GM19023 (cell line): ENCODE data around the gene DENND5A.
"Not testable (repeated sequence)": the region's sequence is repeated elsewhere in the genome, so short reads cannot be mapped to it uniquely, and the experiment has no call there.

Experiments
- ATAC-seq: cut with Tn5 transposase; IDR thresholded peaks from one replicate; pipeline ENCODE4 v1.9.1; 2021; ENCODE audit warnings: mild to moderate bottlenecking, moderate library complexity; ENCODE audit not compliant: unreplicated experiment

Gene DENND5A

DNA sequence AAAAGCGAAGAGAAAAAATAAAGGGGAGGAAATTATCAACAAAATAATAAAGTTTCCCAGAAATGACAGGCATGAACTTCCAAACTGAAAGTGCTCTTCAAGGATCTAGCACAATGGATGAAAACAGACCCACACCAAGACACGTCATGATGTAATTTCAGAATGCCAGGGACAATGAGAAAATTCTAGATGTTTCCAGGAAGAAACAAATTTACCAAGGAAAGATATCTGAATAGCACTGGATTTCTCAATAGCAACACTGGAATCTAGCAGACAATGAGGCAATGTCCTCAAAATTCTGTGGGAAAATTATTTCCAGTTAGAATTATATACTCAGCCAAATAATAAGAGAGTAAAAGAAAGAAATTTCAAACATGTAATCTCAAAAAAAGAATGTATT is 46.0 kb downstream of the DENND5A start:
- ATAC-seq: no peak

DNA sequence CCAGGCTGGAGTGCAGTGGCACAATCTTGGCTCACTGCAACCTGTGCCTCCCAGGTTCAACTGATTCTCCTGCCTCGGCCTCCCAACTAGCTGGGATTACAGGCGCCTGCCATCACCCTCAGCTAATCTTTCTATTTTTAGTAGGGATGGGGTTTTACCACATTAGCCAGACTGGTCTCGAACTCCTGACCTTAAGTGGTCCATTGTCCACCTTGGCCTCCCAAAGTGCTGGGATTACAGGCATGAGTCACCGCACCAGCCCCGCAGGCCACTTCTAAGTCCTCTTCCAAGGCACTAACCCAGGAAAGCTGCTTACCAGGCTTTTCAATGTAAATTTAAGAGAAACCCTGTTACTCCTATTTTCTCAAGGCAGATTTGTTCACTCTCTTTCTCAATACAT is 50.4 kb downstream of the DENND5A start:
- ATAC-seq: no peak

DNA sequence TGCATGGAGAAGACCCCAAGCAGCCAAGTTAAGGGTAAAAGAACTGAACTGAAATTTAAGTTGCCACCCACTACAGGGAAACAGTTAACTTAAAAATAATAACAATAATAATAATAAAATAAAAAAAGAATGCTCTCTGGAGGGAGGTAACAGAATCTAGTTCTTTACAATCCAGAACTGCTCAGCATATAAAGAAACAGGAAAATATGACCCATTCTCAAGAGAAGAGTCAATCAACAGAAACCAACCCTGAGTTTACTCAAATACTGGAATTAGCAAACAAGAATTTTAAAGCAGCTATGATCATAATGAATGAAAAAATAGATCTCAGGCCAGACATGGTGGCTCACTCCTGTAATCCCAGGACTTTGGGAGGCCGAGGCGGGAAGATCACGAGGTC is 53.8 kb downstream of the DENND5A start:
- ATAC-seq: no peak

DNA sequence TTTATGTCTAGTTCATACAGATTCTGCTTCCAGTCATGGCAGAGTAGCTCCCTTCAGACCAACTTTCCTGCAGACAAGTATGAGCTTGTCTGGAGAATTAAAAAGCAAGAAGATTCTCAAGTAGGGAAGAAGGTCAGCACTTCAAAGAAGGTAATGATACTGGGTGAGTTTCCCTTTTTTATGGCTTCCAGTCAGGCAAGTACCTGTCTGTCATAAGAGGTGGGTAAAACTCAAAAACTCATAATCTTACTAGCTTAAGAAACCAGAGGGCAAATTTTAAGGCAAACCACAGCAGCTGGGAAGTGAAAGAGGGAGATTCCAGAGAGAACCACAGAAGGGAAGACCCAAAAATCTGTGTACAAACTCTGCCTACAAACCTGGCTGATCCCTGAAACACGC is 54.2 kb downstream of the DENND5A start:
- no peak for ATAC-seq

DNA sequence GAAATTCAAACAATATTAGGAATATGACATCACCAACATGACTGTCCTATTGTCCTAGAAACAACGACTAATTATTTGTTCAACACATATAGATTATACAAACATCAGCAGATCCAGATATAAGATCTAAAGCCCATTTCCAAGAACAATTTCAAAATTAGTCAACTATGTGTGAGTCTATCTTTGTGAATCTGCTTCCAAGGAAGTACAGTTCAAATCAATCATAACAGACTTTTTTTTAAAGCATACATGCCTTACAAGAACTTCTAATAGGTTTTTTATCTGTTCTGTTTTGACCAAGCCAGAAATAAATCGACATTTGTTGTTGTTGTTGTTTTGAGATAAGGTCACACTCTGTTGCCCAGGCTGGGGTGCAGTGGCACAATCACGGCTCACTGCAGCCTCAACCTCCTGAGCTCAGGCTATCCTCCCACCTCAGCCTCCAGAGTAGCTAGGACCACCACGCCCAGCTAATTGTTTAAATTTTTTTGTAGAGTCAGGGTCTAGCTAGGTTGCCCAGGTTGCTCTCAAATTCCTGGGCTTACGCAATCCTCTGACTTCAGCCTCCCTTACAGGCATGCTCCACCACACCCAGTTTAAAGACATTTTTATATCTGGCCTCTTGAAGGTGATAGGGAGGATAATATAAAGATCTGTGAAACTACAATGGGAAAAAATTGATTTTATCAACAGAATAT is 54.8 kb downstream of the DENND5A start:
- ATAC-seq: no peak

DNA sequence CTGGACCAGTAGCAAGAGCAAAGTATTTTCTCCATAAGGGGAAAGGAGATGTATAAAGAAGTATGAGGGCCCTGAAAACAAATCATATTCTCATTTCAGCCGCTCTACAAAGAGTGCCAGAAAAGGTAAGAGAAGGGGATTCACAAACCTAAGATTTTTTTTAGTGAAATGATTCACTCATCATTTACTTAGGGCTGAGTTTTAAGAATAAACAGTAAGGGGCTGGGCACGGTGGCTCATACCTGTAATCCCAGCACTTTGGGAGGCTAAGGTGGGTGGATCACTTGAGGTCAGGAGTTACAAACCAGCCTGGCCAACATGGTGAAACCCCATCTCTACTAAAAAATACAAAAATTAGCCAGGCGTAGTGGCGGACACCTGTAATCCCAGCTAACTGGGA is 55.5 kb downstream of the DENND5A start:
- not testable (repeated sequence) for ATAC-seq

DNA sequence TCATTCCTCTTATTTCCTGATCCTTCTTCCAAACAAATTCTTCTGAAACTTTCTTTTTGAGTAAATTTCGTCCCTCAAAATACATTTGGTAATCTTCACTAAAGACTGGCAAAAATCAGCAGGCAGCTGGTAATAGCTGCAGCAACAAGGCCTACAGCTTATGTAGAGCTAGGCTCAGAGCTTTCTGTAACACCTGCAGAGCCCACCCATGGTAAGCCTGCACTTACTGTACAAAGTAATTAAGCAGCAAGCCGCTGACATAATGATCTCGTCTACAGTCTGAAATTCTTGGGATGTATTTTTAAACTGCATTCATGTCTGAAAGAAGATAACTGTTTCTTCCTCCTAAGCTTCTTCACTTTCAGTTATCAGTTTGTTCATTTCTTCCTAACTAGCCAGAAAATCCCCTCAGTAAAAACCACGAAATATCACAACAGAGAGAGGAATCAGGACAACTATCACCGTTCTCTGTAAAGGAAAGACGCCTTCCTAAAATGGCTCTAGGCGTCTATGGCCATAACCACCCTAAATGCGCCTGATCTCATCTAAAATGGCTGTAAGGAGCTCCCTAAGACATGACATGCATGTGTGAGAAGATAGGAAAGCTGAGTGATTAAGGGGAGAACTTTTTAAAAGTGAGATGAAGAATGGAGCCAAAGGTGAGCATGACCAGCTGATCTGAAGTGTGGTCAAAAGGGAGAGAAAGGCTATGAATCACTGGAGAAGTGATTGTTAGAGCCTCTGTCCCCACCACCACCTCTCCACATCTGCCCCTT is 56.2 kb downstream of the DENND5A start:
- ATAC-seq: no peak

DNA sequence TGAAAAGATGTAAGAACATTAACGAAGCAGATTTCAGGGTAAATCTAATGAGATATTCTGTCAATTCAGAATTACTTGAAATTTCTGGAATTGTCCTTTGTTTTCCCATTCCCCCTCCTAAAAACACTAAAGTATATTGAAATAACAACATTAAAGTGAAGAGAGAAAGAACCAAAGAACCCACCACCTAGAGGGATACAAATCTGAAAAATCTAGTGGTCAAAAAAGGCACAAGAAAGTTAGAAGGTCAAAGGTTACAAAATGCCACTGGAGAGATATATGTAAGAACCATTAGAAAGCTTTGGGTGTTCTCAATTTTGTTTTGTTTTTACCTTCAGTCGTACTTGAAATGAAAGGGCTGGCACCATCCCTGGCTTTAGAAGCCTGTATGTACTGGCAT is 57.9 kb downstream of the DENND5A start:
- no peak for ATAC-seq

DNA sequence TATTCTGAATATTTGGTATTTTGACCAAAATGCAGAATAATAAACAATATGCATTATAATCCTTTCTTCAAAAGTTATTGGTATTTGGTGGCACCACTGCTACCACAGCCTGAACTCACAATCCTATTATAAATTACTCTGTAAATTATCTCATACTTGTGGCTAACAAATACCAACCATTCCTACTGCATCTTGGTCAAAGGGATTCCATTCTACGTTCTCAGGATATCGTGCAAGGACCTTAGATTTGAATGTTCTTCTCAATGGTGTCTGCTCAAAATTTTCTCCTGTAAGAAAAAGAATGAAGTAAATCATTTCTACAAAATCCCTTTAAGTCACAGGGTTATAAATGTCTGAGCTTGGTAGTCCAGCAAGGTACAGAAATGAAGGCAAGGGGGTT is 58.7 kb downstream of the DENND5A start:
- no peak for ATAC-seq

DNA sequence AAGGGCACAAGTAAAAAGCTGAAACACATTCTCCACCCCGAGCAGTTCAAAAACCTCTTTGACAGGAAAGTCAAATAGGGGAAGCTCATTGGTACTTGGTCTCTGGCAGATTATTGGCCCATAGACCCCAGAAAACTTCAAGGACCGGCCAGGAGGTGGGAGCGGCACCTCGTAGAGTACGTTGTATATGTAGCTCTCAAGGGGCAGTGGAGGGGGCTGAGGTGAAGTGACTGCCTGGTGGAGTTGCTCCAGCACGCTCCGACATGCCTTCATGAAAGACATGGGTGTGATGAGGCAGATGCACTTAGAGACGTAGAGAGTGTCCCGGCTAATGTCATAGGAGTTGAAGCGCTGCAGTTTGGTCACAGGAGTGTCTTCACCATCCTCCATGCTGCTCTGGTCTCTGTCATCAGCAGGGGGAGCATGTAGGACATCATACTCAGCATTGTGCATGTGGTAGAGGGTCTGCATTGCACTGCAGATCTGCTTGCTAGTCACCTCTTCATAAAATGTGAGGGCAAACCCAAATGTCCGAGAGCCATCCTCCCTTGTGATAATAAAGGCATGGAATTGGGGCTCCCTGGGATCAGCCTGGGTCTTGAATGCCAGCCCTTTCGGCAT is 61.3 kb downstream of the DENND5A start:
- ATAC-seq: no peak

DNA sequence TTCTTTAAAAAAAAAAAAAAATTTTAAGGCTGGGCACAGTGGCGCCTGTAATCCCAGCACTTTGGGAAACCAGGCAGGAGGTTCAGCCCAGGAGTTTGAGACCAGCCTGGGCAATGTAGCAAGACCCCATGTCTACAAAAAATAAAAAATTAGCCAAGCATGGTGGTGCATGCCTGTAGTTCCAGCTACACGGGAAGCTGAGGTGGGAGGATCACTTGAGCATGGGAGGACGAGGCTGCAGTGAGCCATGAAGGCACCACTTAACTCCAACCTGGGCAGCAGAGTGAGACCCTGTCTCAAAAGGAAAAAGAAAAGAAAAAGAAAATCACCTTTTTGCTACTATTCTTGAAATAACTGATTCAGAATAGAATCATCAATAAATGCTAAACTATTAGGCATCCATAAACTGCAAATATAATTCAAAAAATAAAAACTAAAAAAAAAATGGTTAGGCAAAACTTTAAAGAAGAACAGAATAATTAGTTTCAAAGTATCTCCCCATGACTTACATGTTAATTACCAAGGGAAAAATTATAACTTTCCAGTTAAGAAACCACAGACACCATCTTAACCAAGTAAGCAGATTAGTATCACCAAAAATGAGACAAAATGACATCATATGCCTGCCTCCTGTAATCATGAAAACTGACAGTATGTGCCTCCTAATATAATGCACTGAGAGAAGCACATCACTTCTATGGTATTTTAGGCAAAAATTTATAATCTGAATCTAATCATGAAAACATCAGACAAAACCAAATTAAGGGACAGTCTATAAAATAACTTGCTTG is 63.6 kb downstream of the DENND5A start:
- no peak for ATAC-seq

DNA sequence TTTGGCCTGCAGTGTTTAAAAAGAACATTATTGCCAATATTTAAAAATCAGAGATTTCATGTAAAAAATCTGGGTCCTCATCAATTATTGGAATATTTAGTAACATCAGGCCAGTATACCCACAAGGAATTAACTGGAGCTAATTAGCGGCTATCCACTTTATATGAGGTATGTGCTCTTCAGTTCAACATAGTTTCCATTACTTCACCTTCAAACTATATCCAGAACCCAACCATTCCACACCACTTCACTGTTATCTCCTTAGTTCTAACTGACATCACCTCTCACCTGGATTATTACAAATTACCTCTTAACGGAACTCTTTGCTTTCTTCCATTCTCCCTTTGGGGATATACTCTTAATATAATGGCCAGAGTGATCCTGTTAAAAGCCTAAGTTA is 64.7 kb downstream of the DENND5A start:
- ATAC-seq: no peak

DNA sequence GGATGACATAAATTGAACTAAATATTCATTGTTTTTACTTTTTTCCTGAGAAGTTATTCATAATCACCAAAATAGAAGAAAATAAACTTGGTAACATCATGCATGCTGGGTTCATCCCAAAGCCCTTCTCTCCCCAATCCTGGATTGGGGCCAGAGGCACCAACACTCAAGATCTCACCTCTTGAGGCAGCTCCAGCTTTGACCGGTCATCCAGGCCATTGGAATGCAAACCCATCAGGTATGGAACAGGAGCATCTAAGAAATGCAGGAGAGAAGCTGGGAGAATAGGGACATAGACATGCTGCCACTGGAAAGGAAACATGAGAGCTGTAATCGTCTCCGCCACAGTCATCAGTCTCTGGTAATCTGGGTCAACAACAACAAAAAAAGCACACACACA is 71.8 kb downstream of the DENND5A start:
- no peak for ATAC-seq

DNA sequence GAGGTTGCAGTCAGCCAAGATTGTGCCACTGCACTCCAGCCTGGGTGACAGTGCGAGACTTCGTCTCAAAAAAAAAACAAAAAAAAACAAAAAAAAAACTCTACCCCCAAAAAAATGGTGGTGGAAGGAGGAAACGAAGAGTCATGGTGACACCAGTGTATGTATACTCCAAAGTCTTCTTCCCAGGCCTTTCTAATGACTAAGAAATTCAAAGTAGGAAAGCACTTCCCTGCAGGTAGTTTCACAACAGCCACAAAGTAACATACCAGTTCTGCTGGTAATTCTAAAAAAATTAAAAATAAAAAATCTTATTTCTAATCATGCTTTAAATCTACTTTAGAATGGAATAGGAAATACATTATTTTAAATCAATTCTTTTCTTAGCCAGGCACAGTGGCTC is 72.6 kb downstream of the DENND5A start:
- no peak for ATAC-seq

DNA sequence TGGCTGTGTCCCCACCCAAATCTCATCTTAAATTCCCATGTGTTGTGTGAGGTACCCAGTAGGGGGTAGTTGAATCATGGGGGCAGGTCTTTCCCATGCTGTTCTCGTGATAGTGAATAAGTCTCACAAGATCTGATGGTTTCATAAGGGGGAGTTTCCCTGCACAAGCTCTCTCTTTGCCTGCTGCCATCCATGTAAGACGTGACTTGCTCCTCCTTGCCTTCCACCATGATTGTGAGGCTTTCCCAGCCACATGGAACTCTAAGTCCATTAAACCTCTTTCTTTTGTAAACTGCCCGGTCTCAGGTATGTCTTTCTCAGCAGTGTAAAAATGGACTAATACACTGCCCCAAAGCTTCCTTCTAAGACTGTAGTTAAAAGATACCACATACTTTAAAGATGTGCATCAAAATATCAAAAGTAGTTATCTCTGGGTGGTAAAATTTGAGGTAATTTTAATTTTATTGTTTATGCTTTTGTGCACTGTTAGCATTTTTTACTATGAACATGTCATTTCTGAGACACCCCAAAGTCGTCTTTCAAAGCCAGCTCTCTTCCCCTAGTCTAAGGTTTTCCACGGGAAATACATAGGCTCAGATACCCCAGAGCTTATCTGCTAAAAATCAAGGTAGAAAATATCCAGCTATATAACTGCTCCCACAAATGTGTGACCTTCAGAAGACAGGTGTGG is 74.7 kb downstream of the DENND5A start:
- not testable (repeated sequence) for ATAC-seq

DNA sequence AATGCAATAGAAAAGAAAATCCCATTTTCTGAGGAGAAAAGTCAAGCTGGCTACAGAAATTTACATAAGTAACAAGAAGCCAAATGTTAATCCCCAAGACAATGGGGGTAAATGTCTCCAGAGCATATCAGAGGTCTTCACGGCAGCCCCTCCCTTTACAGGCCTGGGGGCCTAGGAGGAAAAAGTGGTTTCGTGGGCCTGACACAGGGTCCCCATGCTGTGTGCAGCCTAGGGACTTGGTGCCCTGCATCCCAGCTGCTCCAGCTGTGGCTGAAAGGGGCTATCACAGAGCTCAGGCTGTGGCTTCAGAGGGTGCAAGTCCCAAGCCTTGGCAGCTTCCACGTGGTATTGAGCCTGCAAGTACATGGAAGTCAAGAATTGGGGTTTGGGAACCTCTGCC is 76.3 kb downstream of the DENND5A start:
- not testable (repeated sequence) for ATAC-seq

DNA sequence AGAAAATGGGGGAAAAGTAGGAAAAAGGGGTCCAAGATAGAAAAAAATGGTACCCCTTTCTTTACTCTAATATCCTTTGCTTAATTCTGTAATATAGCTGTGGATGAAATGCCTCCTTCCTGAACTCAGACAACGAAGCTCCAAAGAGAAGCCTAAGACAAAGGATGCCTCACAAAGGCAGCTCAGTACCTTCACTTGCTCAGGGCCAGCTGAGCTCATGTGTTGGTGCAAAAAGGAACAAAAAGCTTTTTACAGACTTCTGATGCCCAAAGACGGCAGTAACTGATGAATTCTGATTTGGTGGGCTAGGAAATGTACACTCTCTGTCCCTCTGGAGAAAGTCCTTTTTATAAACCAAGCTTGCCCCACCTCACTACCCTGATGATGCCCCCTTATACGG is 77.5 kb downstream of the DENND5A start:
- no peak for ATAC-seq

DNA sequence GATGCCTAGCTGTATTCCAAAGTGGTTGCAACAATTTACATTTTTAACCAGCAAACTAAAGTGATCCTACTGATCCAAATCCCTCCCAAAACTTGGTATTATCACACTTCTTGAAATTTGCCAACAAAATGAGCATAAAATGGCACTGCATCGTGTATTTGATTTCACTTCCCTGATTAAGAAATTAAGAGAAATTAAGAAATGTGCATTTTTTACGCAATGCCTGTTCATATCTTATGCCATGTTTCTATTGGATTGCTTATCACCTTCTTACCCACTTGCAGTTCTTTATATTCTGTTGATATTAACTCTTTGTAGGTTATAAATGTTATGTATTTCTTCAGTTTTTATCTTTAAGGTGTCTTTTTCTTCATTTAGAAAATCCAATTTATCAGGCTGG is 80.6 kb downstream of the DENND5A start:
- ATAC-seq: no peak

DNA sequence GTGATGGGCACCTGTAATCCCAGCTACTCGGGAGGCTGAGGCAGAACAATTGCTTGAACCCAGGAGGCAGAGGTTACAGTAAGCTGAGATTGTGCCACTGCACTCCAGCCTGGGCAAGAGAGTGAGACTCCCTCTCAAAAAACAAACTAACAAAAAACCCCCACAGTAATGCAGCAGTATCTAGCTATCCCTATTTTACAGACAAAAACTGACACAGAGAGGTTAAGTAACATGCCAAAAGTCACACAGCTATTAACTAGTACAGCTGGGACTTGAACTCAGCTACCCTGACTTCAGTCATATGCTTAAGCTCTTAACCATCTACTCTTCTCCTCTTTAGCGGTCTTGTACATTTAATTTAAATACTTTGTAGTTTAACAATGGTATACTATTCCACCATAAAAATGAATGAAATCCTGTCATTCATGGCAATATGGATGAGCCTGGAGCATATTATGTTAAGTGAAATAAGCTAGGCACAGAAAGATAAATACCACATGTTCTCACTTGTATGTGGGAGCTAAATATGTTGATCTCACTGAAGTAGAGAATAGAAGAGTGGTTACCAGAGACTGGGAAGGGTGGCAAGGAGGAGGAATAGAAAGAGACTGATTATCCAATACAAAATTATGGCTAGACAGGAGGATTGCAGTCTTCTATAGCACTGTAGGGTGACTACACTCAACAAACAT is 82.8 kb downstream of the DENND5A start:
- ATAC-seq: no peak

DNA sequence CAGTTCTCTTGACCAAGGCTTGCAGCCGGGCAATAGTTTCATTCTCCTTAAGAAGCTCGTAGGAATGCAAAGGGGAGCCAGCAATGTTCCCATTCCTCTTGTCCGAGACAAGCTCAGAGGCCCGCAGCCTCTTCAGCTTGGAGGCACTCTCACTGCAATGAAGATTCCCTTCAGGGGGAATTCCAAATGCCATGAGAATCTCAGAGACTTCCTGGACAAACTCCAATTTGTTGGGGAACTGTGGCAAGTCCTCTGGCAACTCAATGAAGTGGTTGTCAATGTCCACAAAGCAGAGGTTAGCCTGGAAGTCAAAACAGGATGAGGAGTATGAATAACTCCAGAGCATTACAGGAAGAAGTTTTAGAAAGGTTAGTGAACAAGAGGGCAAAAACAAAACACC is 84.4 kb downstream of the DENND5A start:
- no peak for ATAC-seq
